GM12872 (cell line): Measurements from ENCODE around the gene KCNQ5.

Experiments
- TF ChIP-seq, protein P1 (sequence below): IDR thresholded peaks from 3 replicates; pipeline ENCODE4 v1.5.1; 2011; ENCODE audit warnings: low read depth, mild to moderate bottlenecking, low read length, moderate library complexity; ENCODE audit not compliant: insufficient read depth

KCNQ5 gene

GRCh38 chr6:72651967-72652956 lies 30.4 kb downstream of the KCNQ5 start:
- TF ChIP-seq, protein P1, sequence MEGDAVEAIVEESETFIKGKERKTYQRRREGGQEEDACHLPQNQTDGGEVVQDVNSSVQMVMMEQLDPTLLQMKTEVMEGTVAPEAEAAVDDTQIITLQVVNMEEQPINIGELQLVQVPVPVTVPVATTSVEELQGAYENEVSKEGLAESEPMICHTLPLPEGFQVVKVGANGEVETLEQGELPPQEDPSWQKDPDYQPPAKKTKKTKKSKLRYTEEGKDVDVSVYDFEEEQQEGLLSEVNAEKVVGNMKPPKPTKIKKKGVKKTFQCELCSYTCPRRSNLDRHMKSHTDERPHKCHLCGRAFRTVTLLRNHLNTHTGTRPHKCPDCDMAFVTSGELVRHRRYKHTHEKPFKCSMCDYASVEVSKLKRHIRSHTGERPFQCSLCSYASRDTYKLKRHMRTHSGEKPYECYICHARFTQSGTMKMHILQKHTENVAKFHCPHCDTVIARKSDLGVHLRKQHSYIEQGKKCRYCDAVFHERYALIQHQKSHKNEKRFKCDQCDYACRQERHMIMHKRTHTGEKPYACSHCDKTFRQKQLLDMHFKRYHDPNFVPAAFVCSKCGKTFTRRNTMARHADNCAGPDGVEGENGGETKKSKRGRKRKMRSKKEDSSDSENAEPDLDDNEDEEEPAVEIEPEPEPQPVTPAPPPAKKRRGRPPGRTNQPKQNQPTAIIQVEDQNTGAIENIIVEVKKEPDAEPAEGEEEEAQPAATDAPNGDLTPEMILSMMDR = no peak

- TF ChIP-seq, protein P1 = no peak
Measured at GRCh38 chr6:72653026-72653425, 31.2 kb downstream of the KCNQ5 start.

GRCh38 chr6:72654071-72654621 lies 32.3 kb downstream of the KCNQ5 start:
- TF ChIP-seq, protein P1 = no peak

DNA sequence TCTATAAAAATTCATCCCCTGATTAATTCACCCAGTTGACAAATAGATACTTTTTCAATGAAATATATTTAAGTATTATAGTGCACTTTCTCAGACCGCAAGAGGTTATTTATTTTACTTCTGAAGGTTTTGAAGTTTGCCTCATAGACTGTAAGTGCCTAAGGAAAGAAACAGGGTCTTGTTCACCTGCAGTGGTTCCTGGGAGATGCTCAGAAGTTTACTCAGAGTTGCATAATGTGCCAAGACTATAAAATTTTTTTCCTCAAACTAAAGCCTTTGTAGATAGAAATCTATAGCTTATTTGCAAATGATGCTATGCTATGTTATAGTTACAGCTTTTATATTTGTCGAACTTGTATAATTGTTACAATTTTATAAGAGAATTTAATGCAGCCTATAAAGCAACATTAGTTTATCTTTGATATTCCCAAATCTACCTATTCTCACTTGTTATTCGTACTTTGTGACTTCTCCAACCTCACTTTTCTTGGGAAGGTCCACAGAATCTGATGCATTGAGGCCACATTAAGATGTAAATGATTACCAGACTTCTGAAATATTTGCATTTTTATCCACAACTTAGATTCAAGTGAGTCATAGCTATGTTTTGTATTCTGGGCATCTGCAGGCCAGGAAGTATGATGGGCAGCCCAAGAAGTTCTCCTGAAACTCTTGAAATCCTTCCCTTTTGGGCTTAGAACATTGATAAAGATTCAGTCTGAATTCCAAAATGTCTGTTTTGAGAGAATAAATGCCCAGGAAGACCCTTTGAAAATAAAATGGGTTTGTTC lies 35.7 kb downstream of the KCNQ5 start:
- TF ChIP-seq, protein P1 = no peak

- TF ChIP-seq, protein P1 = no peak
Measured at GRCh38 chr6:72659754-72660153, 37.9 kb downstream of the KCNQ5 start.

DNA sequence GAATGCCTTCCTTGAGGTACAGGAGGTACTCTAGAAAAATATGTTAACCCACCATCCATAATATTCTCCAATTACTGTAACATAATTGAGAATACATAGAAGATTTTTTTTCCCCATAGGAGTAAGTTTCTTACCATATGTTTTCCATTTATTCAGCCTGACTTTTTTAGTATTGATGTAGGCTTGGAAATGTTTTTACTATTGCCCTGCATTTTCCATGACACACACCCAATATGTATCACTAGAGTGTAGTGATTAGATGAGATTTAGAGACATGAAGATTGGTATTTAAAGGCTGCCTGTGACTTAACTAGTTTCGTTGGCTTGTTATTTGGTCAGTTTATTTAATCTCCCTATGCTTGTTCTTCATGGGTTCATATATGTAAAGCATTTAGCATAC lies 39.5 kb downstream of the KCNQ5 start:
- TF ChIP-seq, protein P1 = no peak

- TF ChIP-seq, protein P1 = no peak
Measured at GRCh38 chr6:72665599-72665998, 43.7 kb downstream of the KCNQ5 start.
